PC-9 (cell line): ENCODE measurements around the gene CD93. TPM values are rescaled to one million over a fixed set of nuclear protein-coding genes. Genes with fewer than 3 reads are reported as not detected.

Experiments used
- Bru-seq: library from RNA; stranded (reverse); fragments of 400-500 nt; gene quantifications from one replicate; lab custom pipeline; 2021; lab: Mats Ljungman, UMichigan
- BruChase-seq, 2 experiments: library from RNA; stranded (reverse); fragments of 400-500 nt; gene quantifications; one replicate each; lab custom pipeline; 2021; lab: Mats Ljungman, UMichigan
- BruUV-seq: library from RNA; stranded (reverse); fragments of 400-500 nt; replicated peaks from 2 replicates; lab custom pipeline; 2021; lab: Mats Ljungman, UMichigan
- CTCF ChIA-PET: fragments of 300-600 bp; sonication (Branson Sonifier 250); formaldehyde crosslinking; loops from one replicate; lab custom pipeline; 2022; ENCODE audit warnings: antibody characterized with exemption; lab: Charles Lee
- POLR2A ChIA-PET: fragments of 300-600 bp; sonication (Branson Sonifier 250); formaldehyde crosslinking; loops from one replicate; lab custom pipeline; 2022; ENCODE audit warnings: antibody characterized with exemption; ENCODE audit not compliant: unreplicated experiment; lab: Charles Lee
- DNase-seq, 2 experiments: peaks; one replicate each; pipeline versions ENCODE4 v3.0.0 to v3.0.0-alpha.2; 2015 to 2022; ENCODE audit warnings: mixed read lengths in 1 of 2
- H2AFZ ChIP-seq: fragments of 200-600 bp; sonication (generic); 2 replicates; pipeline ENCODE4 v1.8.1; 2017; ENCODE audit warnings: antibody characterized with exemption
- H3F3A ChIP-seq: fragments of 200-600 bp; sonication (generic); 2 replicates; pipeline ENCODE4 v1.8.1; 2017; ENCODE audit warnings: antibody characterized with exemption, mild to moderate bottlenecking, low read depth; ENCODE audit not compliant: insufficient read depth
- H3K27ac ChIP-seq: fragments of 200-600 bp; sonication (generic); 2 replicates; pipeline ENCODE4 v1.6.1; 2016; ENCODE audit warnings: mixed run types
- H3K27me3 ChIP-seq: fragments of 200-600 bp; sonication (generic); 2 replicates; pipeline ENCODE4 v1.6.1; 2016; ENCODE audit warnings: low read depth, mixed run types; ENCODE audit not compliant: insufficient read depth
- H3K36me3 ChIP-seq: fragments of 200-600 bp; sonication (generic); 2 replicates; pipeline ENCODE4 v1.6.1; 2016; ENCODE audit warnings: low read depth, mixed run types
- H3K4me1 ChIP-seq: fragments of 200-600 bp; sonication (generic); replicated peaks from 2 replicates; pipeline ENCODE4 v1.6.1; 2016; ENCODE audit warnings: mixed run types; ENCODE audit not compliant: insufficient read depth
- H3K4me2 ChIP-seq: fragments of 200-600 bp; sonication (generic); 2 replicates; pipeline ENCODE4 v1.6.1; 2017; ENCODE audit warnings: mixed run types
- H3K4me3 ChIP-seq: fragments of 200-600 bp; sonication (generic); 2 replicates; pipeline ENCODE4 v1.6.1; 2016; ENCODE audit warnings: mixed run types
- H3K79me2 ChIP-seq: fragments of 200-600 bp; sonication (generic); 2 replicates; pipeline ENCODE4 v1.6.1; 2017; ENCODE audit warnings: low read depth, mixed run types
- H3K9me2 ChIP-seq: fragments of 200-600 bp; sonication (generic); 2 replicates; pipeline ENCODE4 v1.8.1; 2017; ENCODE audit warnings: mild to moderate bottlenecking; ENCODE audit not compliant: insufficient read depth
- H3K9me3 ChIP-seq: fragments of 200-600 bp; sonication (generic); 2 replicates; pipeline ENCODE4 v1.8.1; 2016; ENCODE audit warnings: low read depth; ENCODE audit not compliant: insufficient read depth
- H4K20me1 ChIP-seq: fragments of 200-600 bp; sonication (generic); 2 replicates; pipeline ENCODE4 v1.8.1; 2017; ENCODE audit not compliant: insufficient read depth
- CTCF ChIP-seq: fragments of 200-600 bp; sonication (generic); conservative IDR thresholded peaks from 2 replicates; pipeline ENCODE4 v1.6.1; 2017; ENCODE audit warnings: mixed run types, antibody characterized with exemption, mild to moderate bottlenecking, moderate library complexity
- EZH2 ChIP-seq: fragments of 200-600 bp; sonication (generic); IDR thresholded peaks from 2 replicates; pipeline ENCODE4 v1.8.0; 2017; ENCODE audit warnings: antibody characterized with exemption, low read depth
- intact Hi-C: fragments of 100-400 bp; cut with micrococcal nuclease; formaldehyde crosslinking; loops from one replicate; pipeline ENCODE4 v1.10.0; 2022; ENCODE audit not compliant: unreplicated experiment
- long read RNA-seq: library from polyadenylated mRNA; stranded (forward); transcript quantifications from one replicate; pipeline ENCODE4 v2.0.0, GENCODE V29; 2022
- total RNA-seq: library from RNA; stranded (reverse); gene quantifications from 2 replicates; pipeline ENCODE4 v1.2.3, GENCODE V29; 2021

Gene CD93
- total RNA-seq (0.07 TPM in 1 of 2 replicates, not detected in the other), Bru-seq, nascent RNA (not detected), BruChase-seq, experiment 1, labeled RNA remaining after a 2-hour chase (not detected), BruChase-seq, experiment 2, labeled RNA remaining after a 6-hour chase (not detected)
- long read RNA-seq: 0 reads

GRCh38 chr20:23086056-23086566 lies at the start of gene CD93:
CD93 (minus strand) TSS chr20:23086324; CDS start chr20:23086192, 132 bp downstream.
- Histone ChIP-seq H3K4me1 (no peaks in the 10 kb centered on the region), H3K36me3 (no peaks in the 10 kb centered on the region), H3K27me3 (0 out of 2 replicates have a peak, but pooled peaks cover 4% of the 10 kb centered on the region), H3K9me2 (no peaks in the 10 kb centered on the region), H3K9me3 (no peaks in the 10 kb centered on the region), H3F3A (peaks cover 6% of the 10 kb centered on the region; the same call in 1 of the 2 replicates), H3K4me3 (no peak within 1 kb of the TSS), H3K4me2 (no peak within 1 kb of the TSS), H2AFZ (no peak within 1 kb of the TSS), H3K27ac (no peak within 1 kb of the TSS), H3K79me2 (no peaks in the 10 kb centered on the region), H4K20me1 (no peaks in the 10 kb centered on the region)
- ChIA-PET POLR2A (no interaction called here), CTCF (no interaction called here)
- no peak for DNase-seq
- TF ChIP-seq EZH2: no peak
- intact Hi-C loops: no loop called here
- no TSS peak for BruUV-seq

- Histone ChIP-seq H3K4me2 (no peak overlapping the region), H3K4me3 (no peak overlapping the region), H3K4me1 (peaks cover 30% of the 10 kb centered on the region), H3K9me3 (no peaks in the 10 kb centered on the region), H4K20me1 (no peaks in the 10 kb centered on the region), H3K9me2 (no peaks in the 10 kb centered on the region), H3K27ac (no peak overlapping the region), H2AFZ (no peak overlapping the region), H3K36me3 (no peaks in the 10 kb centered on the region), H3F3A (peaks cover 14% of the 10 kb centered on the region; the same call in 1 of the 2 replicates), H3K79me2 (0 out of 2 replicates have a peak, but pooled peaks cover 6% of the 10 kb centered on the region), H3K27me3 (no peaks in the 10 kb centered on the region)
- ChIA-PET CTCF (interaction anchor here (0.6 kb wide), 1 partner anchor 10 kb away, joined by 3 read pairs; no protein-coding TSS in a partner anchor), POLR2A (interaction anchor here (0.6 kb wide), 1 partner anchor 42 kb away, joined by 6 read pairs; no protein-coding TSS in a partner anchor)
- DNase-seq: no peak
- intact Hi-C loops: no loop called here
- no peak for TF ChIP-seq CTCF
- TF ChIP-seq EZH2: no peak
- BruUV-seq: no TSS peak
These were observed 47.5 kb upstream of the CD93 start for GRCh38 chr20:23133560-23133998.

GRCh38 chr20:23132930-23133559 lies 46.9 kb upstream of the CD93 start:
- Histone ChIP-seq H3K4me1 (peaks cover 25% of the 10 kb centered on the region), H3F3A (peaks cover 14% of the 10 kb centered on the region; the same call in 1 of the 2 replicates), H3K4me2 (no peak overlapping the region), H4K20me1 (no peaks in the 10 kb centered on the region), H2AFZ (no peak overlapping the region), H3K9me3 (no peaks in the 10 kb centered on the region), H3K4me3 (no peak overlapping the region), H3K79me2 (0 out of 2 replicates have a peak, but pooled peaks cover 6% of the 10 kb centered on the region), H3K9me2 (no peaks in the 10 kb centered on the region), H3K27me3 (no peaks in the 10 kb centered on the region), H3K36me3 (no peaks in the 10 kb centered on the region), H3K27ac (no peak overlapping the region)
- no TSS peak for BruUV-seq
- no peak for DNase-seq
- POLR2A ChIA-PET: interaction anchor here (0.6 kb wide), 2 partner anchors 14 to 43 kb away, joined by 4 to 6 read pairs; no protein-coding TSS in a partner anchor
- CTCF ChIA-PET: interaction anchor here (0.6 kb wide), 1 partner anchor 11 kb away, joined by 3 read pairs; no protein-coding TSS in a partner anchor
- intact Hi-C loops: no loop called here
- TF ChIP-seq CTCF: no peak
- TF ChIP-seq EZH2: no peak
